ENCODE measurements around the gene DEGS1. TPM values are rescaled to one million over a fixed set of nuclear protein-coding genes. Genes with fewer than 3 reads are reported as not detected.

DEGS1 gene
- 138 TPM for polyA plus RNA-seq (2013, experiment 1 of 2; ENCODE audit: insufficient read length)
- polyA plus RNA-seq (2013, experiment 2 of 2; ENCODE audit: insufficient read length) = 137 TPM

- DNase-seq = peak; percentile 87
Observed at GRCh38 chr1:224182866-224183590, at the start of gene DEGS1. TSS of gene DEGS1 (plus strand) at chr1:224183240. CDS start at chr1:224183337, 97 bp downstream.

DNA sequence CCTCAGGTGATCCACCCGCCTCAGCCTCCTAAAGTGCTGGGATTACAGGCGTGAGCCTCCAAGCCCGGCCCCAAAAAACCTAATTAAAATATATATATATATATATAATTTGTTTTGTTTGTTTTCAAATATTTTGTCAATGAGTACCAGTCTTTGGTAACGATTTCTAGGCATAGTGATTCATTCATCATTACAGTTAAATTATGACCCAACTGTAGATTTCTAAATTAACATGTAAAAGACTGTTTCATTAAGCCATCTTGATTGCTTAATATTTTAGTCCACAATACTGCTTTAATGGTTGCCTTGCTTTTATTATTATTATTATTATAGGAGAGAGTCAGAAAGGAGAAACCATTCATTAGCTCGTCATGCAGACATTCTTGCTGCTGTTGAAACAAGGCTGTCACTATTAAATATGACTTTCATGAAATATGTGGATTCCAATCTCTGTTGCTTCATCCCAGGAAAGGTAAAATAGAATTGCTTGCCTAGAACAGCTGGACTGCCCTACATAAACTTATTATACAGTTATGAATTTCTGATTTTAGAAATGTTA, 49.2 kb upstream of the DEGS1 start:
- DNase-seq = no peak

GRCh38 chr1:224137518-224137917, 45.5 kb upstream of the DEGS1 start:
- no peak for DNase-seq

- DNase-seq = no peak
Observed at GRCh38 chr1:224138198-224138597, 44.8 kb upstream of the DEGS1 start.

DNA sequence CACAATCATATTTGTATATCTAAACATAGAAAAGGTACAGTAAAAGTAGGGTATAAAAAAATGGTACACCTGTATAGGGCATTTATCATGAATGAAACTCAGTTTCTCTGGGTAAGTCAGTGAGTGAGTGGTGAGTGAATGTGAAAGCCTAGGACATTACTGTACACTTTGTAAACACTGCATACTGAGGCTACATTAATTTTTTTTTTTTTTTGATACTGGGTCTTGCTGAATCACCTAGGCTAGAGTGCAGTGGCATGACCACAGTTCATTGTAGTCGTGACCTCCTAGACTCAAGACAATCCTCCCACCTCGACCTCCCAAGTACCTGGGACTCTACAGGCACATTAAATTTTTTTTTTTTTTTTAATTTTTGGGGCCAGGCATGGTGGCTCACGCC, 41.3 kb upstream of the DEGS1 start:
- DNase-seq = no peak

DNA sequence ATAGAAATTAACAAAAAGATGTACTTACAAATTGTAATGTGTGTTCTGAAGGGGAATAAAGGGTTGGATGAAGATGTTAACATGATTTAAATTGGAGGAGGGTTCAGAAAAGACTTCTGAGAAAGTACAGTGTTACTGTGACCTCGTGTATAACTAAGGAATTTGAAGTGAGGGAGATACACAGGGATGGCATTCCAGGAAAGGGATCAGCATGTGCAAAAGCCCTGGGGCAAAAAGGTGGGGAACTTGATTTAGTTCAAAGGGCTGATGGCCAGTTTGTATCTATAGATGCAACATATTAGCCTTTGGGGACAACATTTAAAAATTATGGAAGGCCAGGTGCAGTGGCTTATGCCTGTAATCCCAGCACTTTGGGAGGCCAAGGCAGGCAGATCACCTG, 33.3 kb upstream of the DEGS1 start:
- DNase-seq = no peak

GRCh38 chr1:224151117-224151516, 31.9 kb upstream of the DEGS1 start:
- no peak for DNase-seq

- no peak for DNase-seq
Observed at GRCh38 chr1:224157316-224157715, 25.7 kb upstream of the DEGS1 start.

- no peak for DNase-seq
Observed at GRCh38 chr1:224159541-224159940, 23.5 kb upstream of the DEGS1 start.

DNA sequence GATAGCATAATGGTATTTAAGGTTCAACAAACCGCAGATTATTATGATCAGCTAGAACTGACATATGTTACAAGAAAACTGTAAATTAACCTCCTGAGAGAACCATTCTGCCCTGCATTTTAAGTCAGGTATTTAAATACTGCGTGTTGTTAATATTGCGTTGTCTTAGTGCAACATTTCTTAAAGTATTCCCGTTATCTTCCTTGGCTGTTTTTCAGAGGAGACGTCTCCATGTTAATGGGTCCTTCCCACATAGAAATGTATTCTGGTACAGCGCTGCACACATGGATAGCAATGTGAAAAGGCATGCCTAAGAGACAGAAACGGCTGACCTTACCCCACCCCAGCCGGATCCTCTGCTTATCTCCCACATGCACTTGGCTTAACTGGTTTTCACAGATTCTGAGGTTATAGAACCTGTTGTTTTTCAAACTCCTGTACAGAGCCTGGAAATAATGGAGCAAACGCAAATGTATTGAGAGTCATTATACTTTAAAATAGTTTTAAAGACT, 22.8 kb upstream of the DEGS1 start:
- DNase-seq = no peak

GRCh38 chr1:224162768-224163167, 20.3 kb upstream of the DEGS1 start:
- DNase-seq = no peak

DNA sequence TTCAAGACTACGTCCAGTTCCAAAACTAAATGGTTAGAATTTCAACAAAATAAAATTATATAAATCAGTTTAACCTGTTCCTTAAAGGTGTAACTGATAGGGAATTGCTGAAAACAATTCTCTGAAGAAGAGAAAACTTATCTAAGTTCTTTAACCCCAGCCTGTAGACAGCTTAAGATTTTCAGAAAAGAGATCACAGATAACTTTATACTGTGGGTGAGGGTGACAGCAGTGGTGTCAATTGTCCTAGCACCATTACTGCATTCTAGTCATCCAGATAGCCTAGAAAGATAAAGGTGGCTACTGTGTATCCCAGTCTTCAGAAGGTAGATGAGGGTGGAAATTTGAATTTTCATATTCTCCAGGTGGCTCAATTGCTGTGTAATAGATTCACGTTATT, 19.7 kb upstream of the DEGS1 start:
- DNase-seq = no peak

GRCh38 chr1:224168859-224169380, 14.1 kb upstream of the DEGS1 start:
- peak; percentile 81 for DNase-seq

DNA sequence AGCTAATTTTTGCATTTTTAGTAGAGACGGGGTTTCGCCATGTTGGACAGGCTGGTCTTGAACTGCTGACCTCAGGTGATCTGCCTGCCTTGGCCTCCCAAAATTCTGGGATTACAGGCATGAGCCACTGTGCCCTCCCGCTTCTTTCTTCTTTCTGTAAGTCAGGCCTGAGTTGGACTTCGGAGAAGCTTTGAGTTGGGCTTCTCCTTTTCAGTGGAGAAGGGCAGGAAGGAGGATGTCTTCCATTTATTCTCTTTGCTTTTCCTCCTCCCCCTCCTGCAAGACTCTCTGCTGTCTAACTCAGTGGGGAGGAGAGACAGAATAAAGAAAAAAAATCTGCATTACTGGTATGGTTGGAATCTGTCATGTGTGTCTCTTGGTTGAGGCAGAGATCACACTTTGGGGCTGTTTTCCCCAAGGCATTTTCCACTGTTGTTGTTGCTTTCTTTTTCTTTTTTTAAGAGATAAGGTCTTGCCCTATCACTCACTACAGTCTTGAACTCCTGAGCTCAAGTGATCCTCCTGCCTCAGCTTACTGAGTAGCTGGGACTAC, 13.2 kb upstream of the DEGS1 start:
- peak; percentile 61 for DNase-seq

DNA sequence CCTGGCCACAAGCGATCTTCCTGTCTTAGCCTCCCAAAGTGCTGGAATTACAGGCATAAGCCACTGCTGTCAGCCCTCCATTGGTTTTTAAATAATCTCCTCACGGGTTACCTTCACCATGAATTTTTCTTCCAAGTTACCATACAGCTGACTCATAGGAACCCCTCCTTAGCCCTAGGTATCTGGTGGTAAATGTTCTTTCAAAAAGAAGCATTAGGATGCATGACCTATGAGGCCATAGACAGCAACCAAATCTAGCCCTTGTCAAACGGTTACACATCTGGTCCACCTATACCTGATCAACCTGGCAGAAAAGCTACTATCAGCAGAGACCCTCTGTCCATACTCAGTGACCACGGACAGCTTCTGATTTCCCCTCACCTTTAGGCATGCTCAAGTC, 12.7 kb upstream of the DEGS1 start:
- no peak for DNase-seq

DNA sequence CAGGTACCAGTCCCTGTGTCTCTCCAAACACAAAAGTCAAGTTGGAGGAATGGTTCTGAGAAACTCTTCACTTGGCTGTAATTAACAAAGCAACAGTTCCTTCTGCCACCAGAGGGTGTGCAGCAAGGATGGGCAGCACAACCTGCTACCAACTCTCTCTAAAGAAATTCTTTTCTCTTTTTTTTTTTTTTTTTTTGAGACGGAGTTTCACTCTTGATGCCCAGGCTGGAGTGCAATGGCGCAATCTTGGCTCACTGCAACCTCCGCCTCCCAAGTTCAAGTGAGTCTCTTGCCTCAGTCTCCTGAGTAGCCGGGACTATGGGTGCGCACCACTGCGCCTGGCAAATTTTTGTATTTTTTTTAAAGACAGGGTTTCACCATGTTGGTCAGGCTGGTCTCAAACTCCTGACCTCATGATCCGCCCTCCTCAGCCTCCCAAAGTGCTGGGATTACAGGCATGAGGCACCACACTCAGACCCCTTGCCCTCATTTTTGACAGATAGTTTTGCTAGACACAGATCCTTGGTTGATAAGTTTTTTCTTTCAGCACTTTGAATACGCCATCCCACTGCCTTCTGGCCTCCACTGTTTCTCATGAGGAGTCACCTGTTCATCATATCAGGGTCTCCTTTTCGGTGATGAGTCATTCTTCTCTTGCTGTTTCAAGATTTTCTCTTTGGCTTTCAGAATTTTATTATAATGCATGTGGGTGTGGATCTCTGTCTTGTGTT, 12.1 kb upstream of the DEGS1 start:
- peak; percentile 25 for DNase-seq

DNA sequence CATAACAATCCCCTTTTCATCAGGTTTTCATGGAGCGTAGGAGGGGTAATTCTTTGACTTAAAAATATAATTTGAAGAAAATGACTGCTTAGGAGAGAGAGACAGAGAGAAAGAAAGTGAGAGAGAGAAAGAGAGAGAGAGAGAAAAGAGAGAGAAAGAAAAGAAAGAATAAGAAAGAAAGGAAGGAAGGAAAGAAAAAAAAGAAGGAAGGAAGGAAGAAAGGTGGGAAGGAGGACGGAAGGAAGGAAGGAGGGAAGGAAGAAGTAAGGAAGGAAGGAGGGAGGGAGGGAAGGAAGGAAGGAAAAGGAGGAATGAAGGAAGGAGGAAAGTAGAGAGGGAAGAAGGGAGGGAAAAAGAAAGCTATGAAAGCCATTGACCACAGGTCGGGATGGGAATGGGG, 10.8 kb upstream of the DEGS1 start:
- no peak for DNase-seq

DNA sequence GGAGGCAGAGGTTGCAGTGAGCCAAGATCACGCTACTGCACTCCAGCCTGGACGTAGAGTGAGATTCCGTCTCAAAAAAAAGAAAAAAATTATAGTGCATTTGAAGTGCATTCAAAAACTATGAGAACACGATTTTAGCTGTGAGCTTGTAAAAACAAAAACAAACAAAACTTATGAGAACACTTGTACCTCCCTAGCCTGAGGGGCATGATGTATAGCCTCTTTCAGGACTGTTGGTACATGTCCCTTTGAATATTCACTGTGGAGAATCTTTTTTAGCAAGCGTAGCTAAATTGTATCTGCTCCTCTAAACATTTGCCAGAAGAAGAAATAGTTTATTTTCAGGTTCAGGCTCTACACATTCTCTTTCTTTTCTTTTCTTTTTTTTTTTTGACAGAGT, 9.5 kb upstream of the DEGS1 start:
- DNase-seq = no peak

DNA sequence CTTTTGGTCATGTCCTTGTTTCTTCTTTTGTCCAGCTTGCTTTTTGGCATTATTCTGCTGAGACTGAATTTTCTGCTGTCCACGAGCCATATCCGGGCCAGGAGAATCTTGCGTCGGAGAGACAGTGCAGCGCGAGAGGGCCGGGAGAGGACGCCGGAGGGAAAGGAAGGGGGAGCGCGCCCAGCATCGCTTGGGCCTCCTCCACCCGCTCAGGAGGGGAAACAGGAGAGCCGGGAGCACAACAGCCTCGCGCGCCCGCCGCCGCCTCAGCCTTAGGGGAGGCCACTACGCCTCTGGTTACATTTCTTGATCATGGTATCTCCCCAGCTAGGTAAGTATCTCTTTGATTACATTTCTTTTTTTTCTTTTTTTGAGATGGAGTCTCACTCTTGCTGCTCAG, 7.4 kb upstream of the DEGS1 start:
- DNase-seq = peak; percentile 36

- no peak for DNase-seq
Observed at GRCh38 chr1:224177356-224177999, 5.6 kb upstream of the DEGS1 start.

- no peak for DNase-seq
Observed at GRCh38 chr1:224178894-224179293, 4.1 kb upstream of the DEGS1 start.

DNA sequence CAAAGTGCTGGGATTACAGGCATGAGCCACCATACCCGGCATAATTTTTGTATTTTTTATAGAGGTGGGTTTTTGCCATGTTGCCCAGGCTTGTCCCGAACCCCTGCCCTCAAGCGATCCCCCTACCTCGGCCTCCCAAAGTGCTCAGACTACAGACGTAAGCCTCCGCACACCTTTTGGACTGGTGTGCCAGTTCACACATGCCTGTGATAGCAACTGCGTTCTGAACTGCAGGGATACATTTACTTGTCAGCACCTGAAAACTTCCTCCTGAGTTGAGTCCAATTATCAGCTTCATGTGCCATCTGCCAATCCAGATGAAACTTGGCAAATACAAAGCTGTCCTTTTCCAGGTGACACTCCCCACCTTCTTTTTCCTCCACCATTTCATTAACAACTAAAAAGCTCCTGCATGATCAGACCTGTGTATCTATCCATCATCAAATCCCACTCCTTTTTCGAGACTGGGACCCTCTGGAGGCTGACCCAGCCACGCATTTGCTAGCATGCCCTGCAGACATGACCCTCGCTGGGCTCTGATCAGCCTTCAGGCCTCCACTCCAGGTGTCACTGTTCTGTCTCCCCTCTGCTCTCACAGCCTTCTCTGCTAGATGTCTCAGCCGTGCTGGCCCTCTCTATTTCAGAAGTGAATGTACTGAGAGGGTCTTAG, 2.1 kb upstream of the DEGS1 start:
- no peak for DNase-seq
